ENCODE results near the gene C1QL4.
"Not testable (repeated sequence)": the region's sequence is repeated elsewhere in the genome, so short reads cannot be mapped to it uniquely, and the experiment has no call there.

The C1QL4 gene

GRCh38 chr12:49332891-49333371 lies 4.1 kb downstream of the C1QL4 start:
- DNase-seq, result no peak

- DNase-seq, result no peak
Measured at GRCh38 chr12:49332441-49332861, 4.5 kb downstream of the C1QL4 start.

- no peak for DNase-seq
Measured at GRCh38 chr12:49331380-49332222, 5.4 kb downstream of the C1QL4 start.

- no peak for DNase-seq
Measured at GRCh38 chr12:49330631-49331379, 6.2 kb downstream of the C1QL4 start.

GRCh38 chr12:49330032-49330619 lies 6.9 kb downstream of the C1QL4 start:
- DNase-seq, result no peak

GRCh38 chr12:49328816-49329215 lies 8.2 kb downstream of the C1QL4 start:
- DNase-seq, result no peak

- no peak for DNase-seq
Measured at GRCh38 chr12:49327887-49328286, 9.1 kb downstream of the C1QL4 start.

GRCh38 chr12:49327368-49327767 lies 9.6 kb downstream of the C1QL4 start:
- DNase-seq, result no peak

GRCh38 chr12:49325606-49326005 lies 11.4 kb downstream of the C1QL4 start:
- no peak for DNase-seq

- no peak for DNase-seq
Measured at GRCh38 chr12:49323524-49324097, 13.4 kb downstream of the C1QL4 start.

- DNase-seq, result peak; percentile 95 to 96
Measured at GRCh38 chr12:49322708-49323523, 14.1 kb downstream of the C1QL4 start, which contains the start of gene TROAP. Gene TROAP, plus strand, starts transcription at chr12:49323255. Its CDS starts 354 bp downstream, at chr12:49323609.

- no peak for DNase-seq
Measured at GRCh38 chr12:49322367-49322707, 14.7 kb downstream of the C1QL4 start.

- DNase-seq, result not testable (repeated sequence)
Measured at GRCh38 chr12:49320411-49321103, 16.4 kb downstream of the C1QL4 start.

- DNase-seq, result not testable (repeated sequence)
Measured at GRCh38 chr12:49317118-49317517, 19.9 kb downstream of the C1QL4 start.

GRCh38 chr12:49314811-49315210 lies 22.2 kb downstream of the C1QL4 start:
- DNase-seq, result no peak

- not testable (repeated sequence) for DNase-seq
Measured at GRCh38 chr12:49310451-49311000, 26.5 kb downstream of the C1QL4 start.

- no peak for DNase-seq
Measured at GRCh38 chr12:49309386-49309785, 27.6 kb downstream of the C1QL4 start.

- DNase-seq, result no peak
Measured at GRCh38 chr12:49305762-49306510, 31.1 kb downstream of the C1QL4 start.

- no peak for DNase-seq
Measured at GRCh38 chr12:49304161-49304560, 32.8 kb downstream of the C1QL4 start.

GRCh38 chr12:49301760-49302159 lies 35.2 kb downstream of the C1QL4 start:
- no peak for DNase-seq
